HEK293 (cell line): Measurements from ENCODE around the gene NUFIP1.

Source experiments
- CTCF ChIA-PET: fragments of 350-600 bp; formaldehyde crosslinking; extraction: SDS; loops from one replicate; lab custom pipeline; 2021; ENCODE audit warnings: antibody characterized with exemption; lab: Yijun Ruan, JAX
- POLR2A ChIA-PET: fragments of 300-600 bp; formaldehyde crosslinking; extraction: SDS; loops from one replicate; lab custom pipeline; 2020; ENCODE audit warnings: antibody characterized with exemption, inconsistent platforms; lab: Yijun Ruan, JAX
- H3K27ac ChIP-seq: fragments of 200-500 bp; sonication (Bioruptor generic); 2 replicates; pipeline ENCODE4 v1.5.1; 2014; ENCODE audit warnings: low read depth, low read length, control low read depth, inconsistent platforms; ENCODE audit errors: extremely low read depth
- H3K36me3 ChIP-seq, 2 experiments: fragments of 200-500 bp in 1 of 2; sonication (Bioruptor generic) in 1 of 2; 1 replicate in 1 of 2; 2 replicates in 1 of 2; pipeline ENCODE4 v1.5.1; 2014 to 2017; ENCODE audit warnings: inconsistent platforms in 2 of 2, low read length in 2 of 2; ENCODE audit not compliant: control insufficient read depth in 2 of 2, insufficient read depth in 1 of 2
- H3K4me1 ChIP-seq: fragments of 200-500 bp; sonication (Bioruptor generic); 2 replicates; pipeline ENCODE4 v1.5.1; 2014; ENCODE audit warnings: mild to moderate bottlenecking, low read length, inconsistent platforms; ENCODE audit not compliant: control insufficient read depth, insufficient read depth
- H3K4me3 ChIP-seq: 2 replicates; pipeline ENCODE4 v1.5.1; 2011; ENCODE audit warnings: low read depth, mild to moderate bottlenecking, control low read depth, low read length, moderate library complexity
- H3K9me3 ChIP-seq: fragments of 200-500 bp; sonication (Bioruptor generic); 2 replicates; pipeline ENCODE4 v1.5.1; 2014; ENCODE audit warnings: low read depth, low read length, inconsistent platforms; ENCODE audit not compliant: control insufficient read depth, insufficient read depth
- BCL11A ChIP-seq: fragments of 450-650 bp; formaldehyde crosslinking; IDR thresholded peaks from 2 replicates; pipeline ENCODE4 v1.5.1; 2016; ENCODE audit warnings: low read depth, missing biosample characterization, missing genetic modification characterization
- KLF1 ChIP-seq: fragments of 450-650 bp; formaldehyde crosslinking; IDR thresholded peaks from 2 replicates; pipeline ENCODE4 v1.5.1; 2016; ENCODE audit warnings: missing biosample characterization, missing genetic modification characterization
- KLF8 ChIP-seq: fragments of 450-650 bp; formaldehyde crosslinking; IDR thresholded peaks from 2 replicates; pipeline ENCODE4 v1.5.1; 2016; ENCODE audit warnings: missing biosample characterization, missing genetic modification characterization
- OSR2 ChIP-seq: fragments of 450-650 bp; formaldehyde crosslinking; IDR thresholded peaks from 2 replicates; pipeline ENCODE4 v1.5.1; 2016; ENCODE audit warnings: missing biosample characterization, missing genetic modification characterization
- WT1 ChIP-seq: fragments of 450-650 bp; formaldehyde crosslinking; IDR thresholded peaks from 2 replicates; pipeline ENCODE4 v1.5.1; 2016; ENCODE audit warnings: missing biosample characterization, missing genetic modification characterization
- ZNF133 ChIP-seq: fragments of 450-650 bp; formaldehyde crosslinking; IDR thresholded peaks from 2 replicates; pipeline ENCODE4 v1.5.1; 2016; ENCODE audit warnings: missing biosample characterization, missing genetic modification characterization
- ZNF19 ChIP-seq: fragments of 450-650 bp; formaldehyde crosslinking; IDR thresholded peaks from 2 replicates; pipeline ENCODE4; 2016; ENCODE audit warnings: missing biosample characterization, missing genetic modification characterization, low read depth
- ZNF202 ChIP-seq: fragments of 450-650 bp; formaldehyde crosslinking; IDR thresholded peaks from 2 replicates; pipeline ENCODE4 v1.5.1; 2016; ENCODE audit warnings: missing biosample characterization, missing genetic modification characterization, borderline replicate concordance
- ZNF239 ChIP-seq: fragments of 450-650 bp; formaldehyde crosslinking; IDR thresholded peaks from 2 replicates; pipeline ENCODE4 v1.5.1; 2016; ENCODE audit warnings: missing biosample characterization, missing genetic modification characterization
- ZNF302 ChIP-seq: fragments of 450-650 bp; formaldehyde crosslinking; IDR thresholded peaks from 2 replicates; pipeline ENCODE4 v1.5.1; 2016; ENCODE audit warnings: missing biosample characterization, missing genetic modification characterization, low read depth
- ZNF324 ChIP-seq: fragments of 450-650 bp; formaldehyde crosslinking; IDR thresholded peaks from 2 replicates; pipeline ENCODE4 v1.5.1; 2016; ENCODE audit warnings: missing biosample characterization, missing genetic modification characterization
- ZNF394 ChIP-seq: fragments of 450-650 bp; formaldehyde crosslinking; IDR thresholded peaks from 2 replicates; pipeline ENCODE4 v1.5.1; 2016; ENCODE audit warnings: missing biosample characterization, missing genetic modification characterization, mild to moderate bottlenecking, moderate library complexity, borderline replicate concordance
- ZNF544 ChIP-seq: fragments of 450-650 bp; formaldehyde crosslinking; IDR thresholded peaks from 2 replicates; pipeline ENCODE4 v1.5.0; 2017; ENCODE audit warnings: missing biosample characterization, missing genetic modification characterization
- ZNF548 ChIP-seq: fragments of 450-650 bp; formaldehyde crosslinking; IDR thresholded peaks from 2 replicates; pipeline ENCODE4 v1.5.1; 2016; ENCODE audit warnings: missing biosample characterization, missing genetic modification characterization
- ZNF558 ChIP-seq: fragments of 450-650 bp; formaldehyde crosslinking; IDR thresholded peaks from 2 replicates; pipeline ENCODE4 v1.5.1; 2016; ENCODE audit warnings: missing biosample characterization, missing genetic modification characterization
- ZNF561 ChIP-seq: fragments of 450-650 bp; IDR thresholded peaks from 2 replicates; pipeline ENCODE4 v1.5.1; 2018; ENCODE audit warnings: missing biosample characterization, missing genetic modification characterization, borderline replicate concordance
- ZNF621 ChIP-seq: fragments of 450-650 bp; formaldehyde crosslinking; IDR thresholded peaks from 2 replicates; pipeline ENCODE4 v1.5.1; 2017; ENCODE audit warnings: missing biosample characterization, missing genetic modification characterization
- ZNF626 ChIP-seq: fragments of 450-650 bp; sonication (Bioruptor Pico); formaldehyde crosslinking; IDR thresholded peaks from 2 replicates; pipeline ENCODE4 v1.5.1; 2018; ENCODE audit warnings: missing biosample characterization, missing genetic modification characterization, inconsistent platforms
- ZNF660 ChIP-seq: fragments of 450-650 bp; IDR thresholded peaks from 2 replicates; pipeline ENCODE4 v1.5.1; 2018; ENCODE audit warnings: missing biosample characterization, mild to moderate bottlenecking, missing genetic modification characterization
- ZNF670 ChIP-seq: fragments of 450-650 bp; formaldehyde crosslinking; IDR thresholded peaks from 2 replicates; pipeline ENCODE4 v1.5.1; 2016; ENCODE audit warnings: missing biosample characterization, missing genetic modification characterization, low read depth
- ZNF707 ChIP-seq: fragments of 450-650 bp; formaldehyde crosslinking; IDR thresholded peaks from 2 replicates; pipeline ENCODE4 v1.5.1; 2016; ENCODE audit warnings: missing biosample characterization, missing genetic modification characterization
- ZNF792 ChIP-seq: fragments of 450-650 bp; formaldehyde crosslinking; IDR thresholded peaks from 2 replicates; pipeline ENCODE4 v1.5.1; 2016; ENCODE audit warnings: missing biosample characterization, missing genetic modification characterization
- TF ChIP-seq, protein P1 (sequence below): fragments of 450-650 bp; formaldehyde crosslinking; IDR thresholded peaks from 2 replicates; pipeline ENCODE4 v1.5.1; 2016; ENCODE audit warnings: missing biosample characterization, missing genetic modification characterization
- TF ChIP-seq, protein P2 (sequence below): fragments of 450-650 bp; formaldehyde crosslinking; IDR thresholded peaks from 2 replicates; pipeline ENCODE4 v1.5.1; 2017; ENCODE audit warnings: missing biosample characterization, missing genetic modification characterization
- TF ChIP-seq, protein P3 (sequence below): fragments of 450-650 bp; formaldehyde crosslinking; IDR thresholded peaks from 2 replicates; pipeline ENCODE4 v1.5.1; 2017; ENCODE audit warnings: missing biosample characterization, missing genetic modification characterization
- TF ChIP-seq, protein P4 (sequence below): fragments of 450-650 bp; formaldehyde crosslinking; IDR thresholded peaks from 2 replicates; pipeline ENCODE4 v1.5.1; 2016; ENCODE audit warnings: missing biosample characterization, missing genetic modification characterization

Gene NUFIP1

DNA sequence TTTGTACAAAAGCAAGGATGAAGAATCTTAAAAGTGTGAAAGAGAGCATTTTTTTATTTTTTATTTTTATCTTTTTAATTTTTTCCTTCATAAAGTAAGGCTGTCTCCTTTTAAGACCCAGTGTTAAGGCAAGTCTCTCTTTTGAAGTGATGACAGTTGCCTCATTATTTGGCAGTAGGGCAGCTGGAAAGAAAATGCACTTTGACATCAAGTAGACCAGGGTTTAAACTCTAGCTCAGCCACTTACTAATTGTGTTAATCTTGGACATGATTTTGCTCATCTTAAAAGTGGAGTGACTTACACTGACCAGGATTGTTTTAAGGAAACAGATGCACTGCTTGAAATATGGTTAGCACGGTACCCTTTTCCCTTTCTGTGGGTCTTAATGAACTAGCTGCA, 18.6 kb upstream of the NUFIP1 start:
- no peaks in the 10 kb centered on the region for H3K4me1 ChIP-seq
- H3K9me3 ChIP-seq: no peaks in the 10 kb centered on the region
- no peak overlapping the region for H3K4me3 ChIP-seq
- no peak overlapping the region for H3K27ac ChIP-seq
- ChIA-PET POLR2A (no interaction called here), CTCF (interaction anchor here (1.3 kb wide), 1 partner anchor 14 kb away, joined by 4 read pairs; no protein-coding TSS in a partner anchor)
- TF ChIP-seq ZNF133 (tag by site-specific recombination) (no peak), ZNF544 (tag by site-specific recombination) (no peak), ZNF19 (tag by site-specific recombination) (no peak)
- peaks cover 12 to 55% of the 10 kb centered on the region in 2 experiments for H3K36me3 ChIP-seq

DNA sequence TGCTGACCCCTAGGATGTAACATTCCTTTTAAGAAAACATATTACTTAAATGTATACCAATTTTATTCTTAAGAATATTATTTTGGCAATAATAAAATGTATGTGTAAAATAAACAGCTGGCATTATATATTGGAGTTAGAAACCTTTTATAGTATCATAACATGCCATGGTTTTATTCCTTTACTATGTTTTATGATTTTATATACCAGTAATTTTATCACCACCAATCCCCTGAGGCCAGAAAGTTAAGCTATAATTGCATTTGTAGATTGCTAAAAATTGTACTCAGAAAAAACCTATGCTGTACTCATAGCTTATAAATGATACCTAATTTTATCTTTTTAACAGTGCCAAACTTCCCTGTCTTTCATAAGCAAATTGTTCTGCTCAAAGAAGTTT, 18.0 kb upstream of the NUFIP1 start:
- TF ChIP-seq ZNF792 (tag by site-specific recombination) (no peak), WT1 (tag by site-specific recombination) (no peak), KLF8 (tag by site-specific recombination) (no peak), ZNF621 (tag by site-specific recombination) (no peak), ZNF670 (tag by site-specific recombination) (no peak), ZNF558 (no peak), ZNF561 (tag by site-specific recombination) (no peak), ZNF202 (tag by site-specific recombination) (no peak), ZNF660 (tag by site-specific recombination) (no peak), ZNF626 (tag by site-specific recombination) (no peak), ZNF707 (no peak), BCL11A (tag by site-specific recombination) (no peak), ZNF548 (tag by site-specific recombination) (no peak)
- TF ChIP-seq, protein P1, sequence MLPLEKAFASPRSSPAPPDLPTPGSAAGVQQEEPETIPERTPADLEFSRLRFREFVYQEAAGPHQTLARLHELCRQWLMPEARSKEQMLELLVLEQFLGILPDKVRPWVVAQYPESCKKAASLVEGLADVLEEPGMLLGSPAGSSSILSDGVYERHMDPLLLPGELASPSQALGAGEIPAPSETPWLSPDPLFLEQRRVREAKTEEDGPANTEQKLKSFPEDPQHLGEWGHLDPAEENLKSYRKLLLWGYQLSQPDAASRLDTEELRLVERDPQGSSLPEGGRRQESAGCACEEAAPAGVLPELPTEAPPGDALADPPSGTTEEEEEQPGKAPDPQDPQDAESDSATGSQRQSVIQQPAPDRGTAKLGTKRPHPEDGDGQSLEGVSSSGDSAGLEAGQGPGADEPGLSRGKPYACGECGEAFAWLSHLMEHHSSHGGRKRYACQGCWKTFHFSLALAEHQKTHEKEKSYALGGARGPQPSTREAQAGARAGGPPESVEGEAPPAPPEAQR: no peak
- TF ChIP-seq, protein P2, sequence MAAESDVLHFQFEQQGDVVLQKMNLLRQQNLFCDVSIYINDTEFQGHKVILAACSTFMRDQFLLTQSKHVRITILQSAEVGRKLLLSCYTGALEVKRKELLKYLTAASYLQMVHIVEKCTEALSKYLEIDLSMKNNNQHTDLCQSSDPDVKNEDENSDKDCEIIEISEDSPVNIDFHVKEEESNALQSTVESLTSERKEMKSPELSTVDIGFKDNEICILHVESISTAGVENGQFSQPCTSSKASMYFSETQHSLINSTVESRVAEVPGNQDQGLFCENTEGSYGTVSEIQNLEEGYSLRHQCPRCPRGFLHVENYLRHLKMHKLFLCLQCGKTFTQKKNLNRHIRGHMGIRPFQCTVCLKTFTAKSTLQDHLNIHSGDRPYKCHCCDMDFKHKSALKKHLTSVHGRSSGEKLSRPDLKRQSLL (tag by site-specific recombination): no peak
- Histone ChIP-seq H3K4me3 (no peak overlapping the region), H3K4me1 (no peaks in the 10 kb centered on the region), H3K36me3 (peaks cover 12 to 57% of the 10 kb centered on the region in 2 experiments), H3K27ac (no peak overlapping the region), H3K9me3 (no peaks in the 10 kb centered on the region)
- POLR2A ChIA-PET: no interaction called here
- CTCF ChIA-PET: interaction anchor here (1.3 kb wide), 1 partner anchor 15 kb away, joined by 4 read pairs; no protein-coding TSS in a partner anchor

DNA sequence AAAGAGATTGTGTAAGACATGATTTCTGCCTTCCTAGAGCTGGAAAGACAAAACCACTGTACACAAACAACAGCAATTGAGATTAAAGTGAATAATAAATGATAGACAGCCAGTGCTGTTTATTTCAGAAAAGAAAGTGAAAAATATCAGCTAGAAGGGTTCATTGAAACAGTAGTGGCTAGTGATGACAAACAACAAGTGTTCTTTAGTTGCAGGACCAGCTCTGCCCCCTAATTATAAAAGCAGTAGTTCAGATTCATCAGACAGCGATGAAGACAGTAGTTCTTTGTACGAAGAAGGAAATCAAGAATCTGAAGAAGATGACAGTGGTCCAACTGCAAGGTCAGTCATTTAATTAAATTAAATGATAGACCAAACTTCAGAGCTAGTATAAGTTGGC, 14.8 kb upstream of the NUFIP1 start:
- ChIA-PET CTCF (no interaction called here), POLR2A (no interaction called here)
- Histone ChIP-seq H3K4me1 (no peaks in the 10 kb centered on the region), H3K27ac (no peak overlapping the region), H3K36me3 (peaks cover 12 to 37% of the 10 kb centered on the region in 2 experiments; a peak in 2 of 3 replicates), H3K9me3 (no peaks in the 10 kb centered on the region), H3K4me3 (no peak overlapping the region)
- TF ChIP-seq ZNF239: no peak
- TF ChIP-seq OSR2: no peak
- TF ChIP-seq KLF1: no peak
- no peak for TF ChIP-seq ZNF324
- TF ChIP-seq ZNF302 (tag by site-specific recombination): no peak
- TF ChIP-seq, protein P3, sequence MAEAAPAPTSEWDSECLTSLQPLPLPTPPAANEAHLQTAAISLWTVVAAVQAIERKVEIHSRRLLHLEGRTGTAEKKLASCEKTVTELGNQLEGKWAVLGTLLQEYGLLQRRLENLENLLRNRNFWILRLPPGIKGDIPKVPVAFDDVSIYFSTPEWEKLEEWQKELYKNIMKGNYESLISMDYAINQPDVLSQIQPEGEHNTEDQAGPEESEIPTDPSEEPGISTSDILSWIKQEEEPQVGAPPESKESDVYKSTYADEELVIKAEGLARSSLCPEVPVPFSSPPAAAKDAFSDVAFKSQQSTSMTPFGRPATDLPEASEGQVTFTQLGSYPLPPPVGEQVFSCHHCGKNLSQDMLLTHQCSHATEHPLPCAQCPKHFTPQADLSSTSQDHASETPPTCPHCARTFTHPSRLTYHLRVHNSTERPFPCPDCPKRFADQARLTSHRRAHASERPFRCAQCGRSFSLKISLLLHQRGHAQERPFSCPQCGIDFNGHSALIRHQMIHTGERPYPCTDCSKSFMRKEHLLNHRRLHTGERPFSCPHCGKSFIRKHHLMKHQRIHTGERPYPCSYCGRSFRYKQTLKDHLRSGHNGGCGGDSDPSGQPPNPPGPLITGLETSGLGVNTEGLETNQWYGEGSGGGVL (tag by site-specific recombination): no peak
- TF ChIP-seq ZNF394 (tag by site-specific recombination): no peak
- TF ChIP-seq, protein P4, sequence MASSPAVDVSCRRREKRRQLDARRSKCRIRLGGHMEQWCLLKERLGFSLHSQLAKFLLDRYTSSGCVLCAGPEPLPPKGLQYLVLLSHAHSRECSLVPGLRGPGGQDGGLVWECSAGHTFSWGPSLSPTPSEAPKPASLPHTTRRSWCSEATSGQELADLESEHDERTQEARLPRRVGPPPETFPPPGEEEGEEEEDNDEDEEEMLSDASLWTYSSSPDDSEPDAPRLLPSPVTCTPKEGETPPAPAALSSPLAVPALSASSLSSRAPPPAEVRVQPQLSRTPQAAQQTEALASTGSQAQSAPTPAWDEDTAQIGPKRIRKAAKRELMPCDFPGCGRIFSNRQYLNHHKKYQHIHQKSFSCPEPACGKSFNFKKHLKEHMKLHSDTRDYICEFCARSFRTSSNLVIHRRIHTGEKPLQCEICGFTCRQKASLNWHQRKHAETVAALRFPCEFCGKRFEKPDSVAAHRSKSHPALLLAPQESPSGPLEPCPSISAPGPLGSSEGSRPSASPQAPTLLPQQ (tag by site-specific recombination): no peak
- no peak for TF ChIP-seq ZNF621 (tag by site-specific recombination)
